ENCODE results near the gene KRT76. TPM values are rescaled to one million over a fixed set of nuclear protein-coding genes. Genes with fewer than 3 reads are reported as not detected.

Gene KRT76
- total and polyA plus RNA-seq, 2 experiments from 2014 or later, result not detected

DNA sequence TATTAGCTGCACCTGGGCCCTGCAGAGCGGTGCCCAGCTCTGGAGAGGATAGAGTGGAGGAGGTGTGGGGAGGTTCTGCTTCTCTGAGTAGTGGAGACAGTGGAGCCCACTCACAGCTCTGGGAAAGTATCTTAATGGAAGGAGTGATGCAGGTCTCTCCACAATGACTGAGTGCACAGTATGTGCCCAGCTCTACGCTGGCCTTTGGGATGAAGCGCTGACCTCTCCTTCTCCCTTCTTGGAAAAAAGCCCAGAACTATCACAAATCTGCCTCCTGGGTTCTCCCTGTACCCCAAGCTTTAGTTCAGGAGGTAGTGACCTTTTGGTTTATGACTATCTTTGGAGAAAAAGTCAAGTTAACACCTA is 19.3 kb upstream of the KRT76 start (continued):
- TF ChIP-seq ZNF331 (CRISPR knock-in tag; IDR thresholded peaks at IDR 0.05; ENCODE audit: low read depth) (no peak), STAT1 (IDR thresholded peaks at IDR 0.05; ENCODE audit: unreplicated experiment) (no peak), EZH2phosphoT487 (IDR thresholded peaks at IDR 0.05; ENCODE audit: unreplicated experiment) (no peak)

GRCh38 chr12:52795694-52796428 is 18.7 kb upstream of the KRT76 start, which contains the start of gene KRT3:
KRT3 (minus strand) TSS chr12:52796117; CDS start chr12:52796042, 75 bp downstream.
- DNase-seq (ENCODE audit: low spot score), result no peak
- H3K36me3 Mint-ChIP-seq (ENCODE audit: low read depth), result no peaks in the 10 kb centered on the region
- no peaks in the 10 kb centered on the region for H4K20me1 ChIP-seq (replicated peaks; ENCODE audit: insufficient read depth)
- TF ChIP-seq, protein P1, sequence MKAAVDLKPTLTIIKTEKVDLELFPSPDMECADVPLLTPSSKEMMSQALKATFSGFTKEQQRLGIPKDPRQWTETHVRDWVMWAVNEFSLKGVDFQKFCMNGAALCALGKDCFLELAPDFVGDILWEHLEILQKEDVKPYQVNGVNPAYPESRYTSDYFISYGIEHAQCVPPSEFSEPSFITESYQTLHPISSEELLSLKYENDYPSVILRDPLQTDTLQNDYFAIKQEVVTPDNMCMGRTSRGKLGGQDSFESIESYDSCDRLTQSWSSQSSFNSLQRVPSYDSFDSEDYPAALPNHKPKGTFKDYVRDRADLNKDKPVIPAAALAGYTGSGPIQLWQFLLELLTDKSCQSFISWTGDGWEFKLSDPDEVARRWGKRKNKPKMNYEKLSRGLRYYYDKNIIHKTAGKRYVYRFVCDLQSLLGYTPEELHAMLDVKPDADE (IDR thresholded peaks at IDR 0.05), result no peak
- TF ChIP-seq EZH2phosphoT487 (IDR thresholded peaks at IDR 0.05; ENCODE audit: unreplicated experiment) (no peak), EZH2 (IDR thresholded peaks at IDR 0.05; ENCODE audit: low read depth, unreplicated experiment) (no peak), CREB1 (CRISPR knock-in tag; IDR thresholded peaks at IDR 0.05; ENCODE audit: low read depth) (no peak), ZNF331 (CRISPR knock-in tag; IDR thresholded peaks at IDR 0.05; ENCODE audit: low read depth) (no peak), JUNB (IDR thresholded peaks at IDR 0.05; ENCODE audit: unreplicated experiment) (no peak), POLR2AphosphoS5 (IDR thresholded peaks at IDR 0.05; ENCODE audit: low read depth) (no peak), ZNF114 (CRISPR knock-in tag; IDR thresholded peaks at IDR 0.05) (no peak), CTCF (conservative IDR thresholded peaks at IDR 0.05; ENCODE audit: low read depth in 2 of 2) (no peak), STAT1 (IDR thresholded peaks at IDR 0.05; ENCODE audit: unreplicated experiment) (no peak)
- TF ChIP-seq, protein P2, sequence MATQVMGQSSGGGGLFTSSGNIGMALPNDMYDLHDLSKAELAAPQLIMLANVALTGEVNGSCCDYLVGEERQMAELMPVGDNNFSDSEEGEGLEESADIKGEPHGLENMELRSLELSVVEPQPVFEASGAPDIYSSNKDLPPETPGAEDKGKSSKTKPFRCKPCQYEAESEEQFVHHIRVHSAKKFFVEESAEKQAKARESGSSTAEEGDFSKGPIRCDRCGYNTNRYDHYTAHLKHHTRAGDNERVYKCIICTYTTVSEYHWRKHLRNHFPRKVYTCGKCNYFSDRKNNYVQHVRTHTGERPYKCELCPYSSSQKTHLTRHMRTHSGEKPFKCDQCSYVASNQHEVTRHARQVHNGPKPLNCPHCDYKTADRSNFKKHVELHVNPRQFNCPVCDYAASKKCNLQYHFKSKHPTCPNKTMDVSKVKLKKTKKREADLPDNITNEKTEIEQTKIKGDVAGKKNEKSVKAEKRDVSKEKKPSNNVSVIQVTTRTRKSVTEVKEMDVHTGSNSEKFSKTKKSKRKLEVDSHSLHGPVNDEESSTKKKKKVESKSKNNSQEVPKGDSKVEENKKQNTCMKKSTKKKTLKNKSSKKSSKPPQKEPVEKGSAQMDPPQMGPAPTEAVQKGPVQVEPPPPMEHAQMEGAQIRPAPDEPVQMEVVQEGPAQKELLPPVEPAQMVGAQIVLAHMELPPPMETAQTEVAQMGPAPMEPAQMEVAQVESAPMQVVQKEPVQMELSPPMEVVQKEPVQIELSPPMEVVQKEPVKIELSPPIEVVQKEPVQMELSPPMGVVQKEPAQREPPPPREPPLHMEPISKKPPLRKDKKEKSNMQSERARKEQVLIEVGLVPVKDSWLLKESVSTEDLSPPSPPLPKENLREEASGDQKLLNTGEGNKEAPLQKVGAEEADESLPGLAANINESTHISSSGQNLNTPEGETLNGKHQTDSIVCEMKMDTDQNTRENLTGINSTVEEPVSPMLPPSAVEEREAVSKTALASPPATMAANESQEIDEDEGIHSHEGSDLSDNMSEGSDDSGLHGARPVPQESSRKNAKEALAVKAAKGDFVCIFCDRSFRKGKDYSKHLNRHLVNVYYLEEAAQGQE (IDR thresholded peaks at IDR 0.05; ENCODE audit: unreplicated experiment), result no peak
- TF ChIP-seq, protein P3, sequence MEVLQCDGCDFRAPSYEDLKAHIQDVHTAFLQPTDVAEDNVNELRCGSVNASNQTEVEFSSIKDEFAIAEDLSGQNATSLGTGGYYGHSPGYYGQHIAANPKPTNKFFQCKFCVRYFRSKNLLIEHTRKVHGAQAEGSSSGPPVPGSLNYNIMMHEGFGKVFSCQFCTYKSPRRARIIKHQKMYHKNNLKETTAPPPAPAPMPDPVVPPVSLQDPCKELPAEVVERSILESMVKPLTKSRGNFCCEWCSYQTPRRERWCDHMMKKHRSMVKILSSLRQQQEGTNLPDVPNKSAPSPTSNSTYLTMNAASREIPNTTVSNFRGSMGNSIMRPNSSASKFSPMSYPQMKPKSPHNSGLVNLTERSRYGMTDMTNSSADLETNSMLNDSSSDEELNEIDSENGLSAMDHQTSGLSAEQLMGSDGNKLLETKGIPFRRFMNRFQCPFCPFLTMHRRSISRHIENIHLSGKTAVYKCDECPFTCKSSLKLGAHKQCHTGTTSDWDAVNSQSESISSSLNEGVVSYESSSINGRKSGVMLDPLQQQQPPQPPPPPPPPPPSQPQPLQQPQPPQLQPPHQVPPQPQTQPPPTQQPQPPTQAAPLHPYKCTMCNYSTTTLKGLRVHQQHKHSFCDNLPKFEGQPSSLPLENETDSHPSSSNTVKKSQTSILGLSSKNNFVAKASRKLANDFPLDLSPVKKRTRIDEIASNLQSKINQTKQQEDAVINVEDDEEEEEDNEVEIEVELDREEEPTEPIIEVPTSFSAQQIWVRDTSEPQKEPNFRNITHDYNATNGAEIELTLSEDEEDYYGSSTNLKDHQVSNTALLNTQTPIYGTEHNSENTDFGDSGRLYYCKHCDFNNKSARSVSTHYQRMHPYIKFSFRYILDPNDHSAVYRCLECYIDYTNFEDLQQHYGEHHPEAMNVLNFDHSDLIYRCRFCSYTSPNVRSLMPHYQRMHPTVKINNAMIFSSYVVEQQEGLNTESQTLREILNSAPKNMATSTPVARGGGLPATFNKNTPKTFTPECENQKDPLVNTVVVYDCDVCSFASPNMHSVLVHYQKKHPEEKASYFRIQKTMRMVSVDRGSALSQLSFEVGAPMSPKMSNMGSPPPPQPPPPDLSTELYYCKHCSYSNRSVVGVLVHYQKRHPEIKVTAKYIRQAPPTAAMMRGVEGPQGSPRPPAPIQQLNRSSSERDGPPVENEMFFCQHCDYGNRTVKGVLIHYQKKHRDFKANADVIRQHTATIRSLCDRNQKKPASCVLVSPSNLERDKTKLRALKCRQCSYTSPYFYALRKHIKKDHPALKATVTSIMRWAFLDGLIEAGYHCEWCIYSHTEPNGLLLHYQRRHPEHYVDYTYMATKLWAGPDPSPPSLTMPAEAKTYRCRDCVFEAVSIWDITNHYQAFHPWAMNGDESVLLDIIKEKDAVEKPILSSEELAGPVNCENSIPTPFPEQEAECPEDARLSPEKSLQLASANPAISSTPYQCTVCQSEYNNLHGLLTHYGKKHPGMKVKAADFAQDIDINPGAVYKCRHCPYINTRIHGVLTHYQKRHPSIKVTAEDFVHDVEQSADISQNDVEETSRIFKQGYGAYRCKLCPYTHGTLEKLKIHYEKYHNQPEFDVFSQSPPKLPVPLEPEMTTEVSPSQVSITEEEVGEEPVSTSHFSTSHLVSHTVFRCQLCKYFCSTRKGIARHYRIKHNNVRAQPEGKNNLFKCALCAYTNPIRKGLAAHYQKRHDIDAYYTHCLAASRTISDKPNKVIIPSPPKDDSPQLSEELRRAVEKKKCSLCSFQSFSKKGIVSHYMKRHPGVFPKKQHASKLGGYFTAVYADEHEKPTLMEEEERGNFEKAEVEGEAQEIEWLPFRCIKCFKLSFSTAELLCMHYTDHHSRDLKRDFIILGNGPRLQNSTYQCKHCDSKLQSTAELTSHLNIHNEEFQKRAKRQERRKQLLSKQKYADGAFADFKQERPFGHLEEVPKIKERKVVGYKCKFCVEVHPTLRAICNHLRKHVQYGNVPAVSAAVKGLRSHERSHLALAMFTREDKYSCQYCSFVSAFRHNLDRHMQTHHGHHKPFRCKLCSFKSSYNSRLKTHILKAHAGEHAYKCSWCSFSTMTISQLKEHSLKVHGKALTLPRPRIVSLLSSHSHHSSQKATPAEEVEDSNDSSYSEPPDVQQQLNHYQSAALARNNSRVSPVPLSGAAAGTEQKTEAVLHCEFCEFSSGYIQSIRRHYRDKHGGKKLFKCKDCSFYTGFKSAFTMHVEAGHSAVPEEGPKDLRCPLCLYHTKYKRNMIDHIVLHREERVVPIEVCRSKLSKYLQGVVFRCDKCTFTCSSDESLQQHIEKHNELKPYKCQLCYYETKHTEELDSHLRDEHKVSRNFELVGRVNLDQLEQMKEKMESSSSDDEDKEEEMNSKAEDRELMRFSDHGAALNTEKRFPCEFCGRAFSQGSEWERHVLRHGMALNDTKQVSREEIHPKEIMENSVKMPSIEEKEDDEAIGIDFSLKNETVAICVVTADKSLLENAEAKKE (CRISPR knock-in tag; IDR thresholded peaks at IDR 0.05), result no peak

More at GRCh38 chr12:52795694-52796428, 18.7 kb upstream of the KRT76 start, which contains the start of gene KRT3:
- Histone ChIP-seq H3K4me3 (no peak within 1 kb of the TSS), H3K36me3 (ENCODE audit: insufficient read depth) (no peaks in the 10 kb centered on the region), H3K4me2 (no peak within 1 kb of the TSS), H3K4me1 (ENCODE audit: insufficient read depth) (peaks cover 17% of the 10 kb centered on the region), H2AFZ (no peak within 1 kb of the TSS), H3K27me3 (ENCODE audit: insufficient read depth) (no peaks in the 10 kb centered on the region), H3K79me2 (replicated peaks; ENCODE audit: insufficient read depth) (no peaks in the 10 kb centered on the region), H3K27ac (ENCODE audit: low read depth) (no peak within 1 kb of the TSS), H3K9me2 (ENCODE audit: insufficient read depth) (peaks cover 7% of the 10 kb centered on the region), H3F3A (replicated peaks; ENCODE audit: low read depth) (no peaks in the 10 kb centered on the region)
- no peaks in the 10 kb centered on the region for H3K9me3 Mint-ChIP-seq
- no peak within 1 kb of the TSS for H3K27ac Mint-ChIP-seq
- H3K4me1 Mint-ChIP-seq, result peaks cover 15% of the 10 kb centered on the region
- no peak for ATAC-seq
- H3K27me3 Mint-ChIP-seq (ENCODE audit: insufficient read depth, low read depth, poor library complexity), result peaks cover 13% of the 10 kb centered on the region
- no peak within 1 kb of the TSS for H3K4me3 Mint-ChIP-seq

Measured in GM23338 (cell line).